Stomach smooth muscle (tissue), 2 donors: Measurements from ENCODE around the gene ATP1B2.
"Not testable (repeated sequence)": the region's sequence is repeated elsewhere in the genome, so short reads cannot be mapped to it uniquely, and the experiment has no call there.

Experiments used
- H3K27ac ChIP-seq: one replicate; pipeline ENCODE4 v1.7.0; 2013; ENCODE audit warnings: mild to moderate bottlenecking, low read length, inconsistent platforms
- H3K27me3 ChIP-seq, 2 donors: one replicate each; pipeline ENCODE4 v1.7.0; 2013; ENCODE audit warnings: low read length in 2 of 2; ENCODE audit not compliant: insufficient read depth in 2 of 2, control insufficient read depth in 1 of 2
- H3K36me3 ChIP-seq, 2 donors: one replicate each; pipeline ENCODE4 v1.7.0; 2013; ENCODE audit warnings: low read length in 2 of 2; ENCODE audit not compliant: control insufficient read depth in 2 of 2, insufficient read depth in 2 of 2
- H3K4me1 ChIP-seq: one replicate; pipeline ENCODE4 v1.7.0; 2013; ENCODE audit warnings: low read length; ENCODE audit not compliant: control insufficient read depth, insufficient read depth
- H3K4me3 ChIP-seq, 2 donors: one replicate each; pipeline ENCODE4 v1.7.0; 2013; ENCODE audit warnings: low read length in 2 of 2
- H3K9ac ChIP-seq, 2 donors: one replicate each; pipeline ENCODE4 v1.7.0; 2013; ENCODE audit warnings: low read length in 2 of 2, mild to moderate bottlenecking in 1 of 2
- H3K9me3 ChIP-seq, 2 donors: one replicate each; pipeline ENCODE4 v1.7.0; 2013; ENCODE audit warnings: low read length in 2 of 2; ENCODE audit not compliant: control insufficient read depth in 2 of 2
- donor health status: healthy.
- donor health status: Pancreatic carcinoma.

The ATP1B2 gene

DNA sequence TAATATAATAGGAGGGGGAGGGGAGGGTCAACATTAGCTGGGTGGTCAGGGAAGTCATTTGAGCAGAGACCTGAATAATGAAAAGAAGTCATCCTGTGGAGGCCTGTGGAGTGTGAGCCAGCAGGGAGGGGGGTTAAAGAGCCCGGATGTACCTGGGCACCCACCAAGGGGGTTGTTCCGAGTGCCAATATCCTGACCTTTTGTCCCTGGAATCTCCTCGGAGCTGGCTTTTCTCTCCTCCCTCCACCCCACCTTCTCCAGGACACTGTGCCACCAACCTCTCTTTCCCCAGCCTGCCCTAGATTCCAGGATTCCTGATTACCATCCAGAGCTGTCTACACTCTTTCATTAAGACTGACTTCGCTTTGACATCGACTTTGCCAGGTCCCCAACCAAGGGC is 14.6 kb upstream of the ATP1B2 start:
- no peaks in the 10 kb centered on the region for H3K36me3 ChIP-seq
- H3K9me3 ChIP-seq, result no peaks in the 10 kb centered on the region
- no peak overlapping the region for H3K4me3 ChIP-seq
- H3K4me1 ChIP-seq, result peaks cover 2% of the 10 kb centered on the region
- no peak overlapping the region for H3K9ac ChIP-seq
- H3K27ac ChIP-seq, result no peak overlapping the region
- H3K27me3 ChIP-seq, result no peaks in the 10 kb centered on the region

DNA sequence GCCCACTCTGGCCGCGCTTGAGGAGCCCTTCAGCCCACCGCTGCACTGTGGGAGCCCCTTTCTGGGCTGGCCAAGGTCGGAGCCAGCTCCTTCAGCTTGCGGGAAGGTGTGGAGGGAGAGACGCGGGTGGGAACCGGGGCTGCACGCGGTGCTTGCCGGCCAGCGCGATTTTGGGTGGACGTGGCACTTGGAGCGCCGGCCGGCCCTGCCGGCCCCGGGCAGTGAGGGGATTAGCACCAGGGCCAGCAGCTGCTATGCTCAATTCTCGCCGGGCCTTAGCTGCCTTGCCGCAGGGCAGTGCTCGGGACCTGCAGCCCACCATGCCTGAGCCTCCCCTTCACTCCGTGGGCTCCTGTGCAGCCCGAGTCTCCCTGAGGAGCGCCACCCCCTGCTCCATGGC is 9.9 kb upstream of the ATP1B2 start:
- Histone ChIP-seq H3K4me1 (no peaks in the 10 kb centered on the region), H3K27me3 (no peaks in the 10 kb centered on the region), H3K9me3 (no peaks in the 10 kb centered on the region), H3K36me3 (no peaks in the 10 kb centered on the region), H3K27ac (no peak overlapping the region), H3K4me3 (no peak overlapping the region), H3K9ac (no peak overlapping the region)

DNA sequence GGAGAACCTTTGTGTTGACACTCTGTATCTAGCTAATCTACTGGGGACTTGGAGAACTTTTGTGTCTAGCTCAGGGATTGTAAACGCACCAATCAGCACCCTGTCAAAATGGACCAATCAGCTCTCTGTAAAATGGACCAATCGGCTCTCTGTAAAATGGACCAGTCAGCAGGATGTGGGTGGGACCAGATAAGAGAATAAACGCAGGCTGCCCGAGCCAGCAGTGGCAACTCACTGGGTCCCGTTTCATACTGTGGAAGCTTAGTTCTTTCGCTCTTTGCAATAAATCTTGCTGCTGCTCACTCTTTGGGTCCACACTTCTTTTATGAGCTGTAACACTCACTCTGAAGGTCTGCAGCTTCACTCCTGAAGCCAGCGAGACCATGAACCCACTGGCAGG is 9.1 kb upstream of the ATP1B2 start:
- not testable (repeated sequence) for H3K27ac ChIP-seq, H3K4me1 ChIP-seq, H3K27me3 ChIP-seq, H3K9ac ChIP-seq, H3K9me3 ChIP-seq, H3K36me3 ChIP-seq, H3K4me3 ChIP-seq

DNA sequence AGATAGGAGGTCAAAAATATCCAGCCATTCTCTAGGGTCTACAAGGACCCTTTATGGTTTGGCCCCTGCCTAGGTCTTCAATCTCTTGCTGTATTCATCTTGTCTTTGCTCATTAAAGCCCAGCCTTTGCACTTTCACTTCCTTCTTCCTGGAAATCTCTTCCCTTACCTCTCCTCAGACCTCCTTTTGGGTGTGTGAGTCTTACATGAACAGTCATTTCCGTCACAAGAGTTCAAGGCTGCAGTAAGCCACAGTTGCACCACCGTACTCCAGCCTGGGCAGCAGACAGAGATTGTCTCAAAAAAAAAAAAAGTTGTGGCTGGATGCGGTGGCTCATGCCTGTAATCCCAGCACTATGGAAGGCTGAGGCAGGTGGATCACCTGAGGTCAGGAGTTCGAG is 6.0 kb upstream of the ATP1B2 start:
- no peaks in the 10 kb centered on the region for H3K9me3 ChIP-seq
- H3K27me3 ChIP-seq, result peaks cover 1 to 2% of the 10 kb centered on the region in 2 donors
- H3K4me3 ChIP-seq, result no peak overlapping the region

DNA sequence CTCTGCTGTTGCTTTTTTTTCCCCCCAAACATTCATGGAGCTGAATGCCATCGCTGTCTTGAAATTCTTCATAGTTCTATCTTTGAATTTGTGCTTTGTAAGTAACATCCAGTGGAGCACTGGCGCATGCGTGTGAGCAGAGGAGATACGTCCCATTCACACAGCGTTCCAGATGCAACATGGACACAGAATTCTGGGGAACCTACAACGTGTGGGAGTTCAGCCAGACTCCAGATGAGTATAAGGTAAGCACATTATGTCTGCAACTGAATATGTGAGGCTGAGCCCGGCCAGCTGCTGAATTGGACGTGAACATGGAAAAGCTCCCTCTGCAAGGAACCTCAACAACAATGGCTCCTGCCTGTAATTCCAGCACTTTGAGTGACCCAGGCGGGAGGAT is 4.3 kb upstream of the ATP1B2 start:
- H3K4me1 ChIP-seq, result peaks cover 14% of the 10 kb centered on the region
- no peak overlapping the region for H3K4me3 ChIP-seq
- H3K9ac ChIP-seq, result no peak overlapping the region
- H3K9me3 ChIP-seq, result no peaks in the 10 kb centered on the region
- H3K27ac ChIP-seq, result no peak overlapping the region
- H3K27me3 ChIP-seq, result peaks cover 9 to 13% of the 10 kb centered on the region in 2 donors
- H3K36me3 ChIP-seq, result no peaks in the 10 kb centered on the region

More for the DNA sequence above, 6.0 kb upstream of the ATP1B2 start:
- Histone ChIP-seq H3K27ac (no peak overlapping the region), H3K9ac (no peak overlapping the region), H3K4me1 (no peaks in the 10 kb centered on the region), H3K36me3 (no peaks in the 10 kb centered on the region)

DNA sequence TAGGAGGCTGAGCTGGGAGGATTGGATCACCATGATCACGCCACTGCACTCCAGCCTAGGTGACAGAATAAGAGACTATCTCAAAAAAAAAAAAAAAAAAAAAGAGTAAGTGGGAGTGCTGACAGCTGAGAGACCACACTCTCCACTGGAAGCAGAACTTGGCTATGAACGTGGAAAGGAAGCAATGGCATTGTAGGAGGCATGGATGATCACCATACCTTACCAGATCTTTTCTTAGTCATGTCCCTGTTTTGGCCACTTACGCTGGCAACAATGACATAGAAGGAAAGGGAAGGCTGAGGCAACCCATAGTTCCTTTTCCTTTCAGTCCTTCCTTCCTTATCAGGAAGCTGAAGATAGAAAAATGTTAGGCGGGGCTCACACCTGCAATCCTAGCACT is 3.7 kb upstream of the ATP1B2 start:
- peaks cover 9 to 17% of the 10 kb centered on the region in 2 donors for H3K27me3 ChIP-seq
- H3K27ac ChIP-seq, result no peak overlapping the region
- no peak overlapping the region for H3K4me3 ChIP-seq
- H3K9me3 ChIP-seq, result no peaks in the 10 kb centered on the region
- H3K36me3 ChIP-seq, result no peaks in the 10 kb centered on the region
- H3K9ac ChIP-seq, result no peak overlapping the region
- H3K4me1 ChIP-seq, result peaks cover 18% of the 10 kb centered on the region

DNA sequence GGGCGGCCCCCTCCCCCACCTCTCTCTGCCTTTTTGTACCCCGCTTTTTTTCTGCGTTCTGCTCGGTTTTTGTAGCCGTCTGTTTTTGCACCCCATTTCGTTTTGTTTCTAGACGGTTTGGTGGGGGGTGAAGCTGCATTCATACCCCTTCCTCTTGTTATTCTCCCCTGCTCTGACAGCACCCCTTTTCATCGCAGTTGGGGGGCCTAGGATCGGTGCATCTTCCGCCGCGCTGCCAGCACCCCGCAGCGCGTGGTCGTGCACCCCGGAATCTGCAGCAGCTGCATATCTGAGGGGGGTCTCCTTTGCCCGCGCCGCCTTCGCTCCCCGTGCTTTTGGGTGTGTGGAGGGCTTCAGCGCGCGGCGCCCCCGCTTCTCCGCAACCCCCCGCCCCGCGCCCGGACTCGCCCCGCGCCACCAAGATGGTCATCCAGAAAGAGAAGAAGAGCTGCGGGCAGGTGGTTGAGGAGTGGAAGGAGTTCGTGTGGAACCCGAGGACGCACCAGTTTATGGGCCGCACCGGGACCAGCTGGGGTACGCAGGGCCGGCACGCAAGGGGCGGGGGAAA is 455 bp downstream of the ATP1B2 start:
- Histone ChIP-seq H3K27me3 (peaks cover 9 to 21% of the 10 kb centered on the region in 2 donors), H3K27ac (peak overlapping the region; percentile 24), H3K4me3 (peak overlapping the region; percentile 66 to 74), H3K4me1 (peaks cover 19% of the 10 kb centered on the region), H3K9me3 (no peaks in the 10 kb centered on the region), H3K9ac (peak overlapping the region; percentile 21 to 38), H3K36me3 (no peaks in the 10 kb centered on the region)

DNA sequence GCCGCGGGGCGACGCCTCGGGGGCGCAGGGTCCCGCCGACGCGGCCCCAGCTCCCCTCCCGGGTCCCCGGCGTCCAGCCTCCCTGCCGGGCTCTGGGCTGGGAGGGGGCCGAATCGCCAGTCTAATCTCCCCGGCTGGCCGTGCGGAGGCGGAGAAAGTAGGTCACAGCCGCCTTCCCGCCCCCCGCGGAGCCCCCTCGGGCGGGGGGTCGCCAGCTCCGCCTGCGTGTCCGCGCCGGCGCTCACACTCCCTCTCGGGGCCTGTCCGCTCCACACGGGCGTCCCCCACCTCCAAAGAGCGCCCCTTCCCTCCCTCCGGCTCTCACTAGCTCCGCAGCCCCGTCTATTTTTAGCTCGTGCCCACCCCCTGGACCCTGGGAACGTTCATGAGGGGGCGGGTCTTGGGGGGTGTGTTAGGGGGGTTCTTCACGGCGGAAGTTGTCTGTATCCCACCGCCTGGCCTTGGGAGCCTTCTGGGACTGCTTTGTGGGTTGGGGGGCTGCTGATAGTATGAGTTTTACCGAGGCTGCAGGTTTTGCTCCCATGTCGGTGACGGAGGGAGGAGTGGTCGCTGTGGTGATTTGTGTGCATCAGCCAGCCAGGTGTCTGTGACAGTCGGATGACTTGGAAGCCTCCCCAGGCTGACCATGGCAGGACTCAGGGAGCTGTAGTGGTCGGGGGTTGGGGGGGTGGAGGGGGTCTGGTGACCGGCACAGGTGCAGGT is 1.1 kb downstream of the ATP1B2 start:
- H3K9ac ChIP-seq, result peak overlapping the region; percentile 21 to 32
- H3K27me3 ChIP-seq, result peaks cover 9 to 21% of the 10 kb centered on the region in 2 donors
- H3K27ac ChIP-seq, result peak overlapping the region; percentile 24
- no peaks in the 10 kb centered on the region for H3K36me3 ChIP-seq
- H3K4me1 ChIP-seq, result peaks cover 23% of the 10 kb centered on the region
- H3K9me3 ChIP-seq, result no peaks in the 10 kb centered on the region
- H3K4me3 ChIP-seq, result peak overlapping the region; percentile 66 to 74

DNA sequence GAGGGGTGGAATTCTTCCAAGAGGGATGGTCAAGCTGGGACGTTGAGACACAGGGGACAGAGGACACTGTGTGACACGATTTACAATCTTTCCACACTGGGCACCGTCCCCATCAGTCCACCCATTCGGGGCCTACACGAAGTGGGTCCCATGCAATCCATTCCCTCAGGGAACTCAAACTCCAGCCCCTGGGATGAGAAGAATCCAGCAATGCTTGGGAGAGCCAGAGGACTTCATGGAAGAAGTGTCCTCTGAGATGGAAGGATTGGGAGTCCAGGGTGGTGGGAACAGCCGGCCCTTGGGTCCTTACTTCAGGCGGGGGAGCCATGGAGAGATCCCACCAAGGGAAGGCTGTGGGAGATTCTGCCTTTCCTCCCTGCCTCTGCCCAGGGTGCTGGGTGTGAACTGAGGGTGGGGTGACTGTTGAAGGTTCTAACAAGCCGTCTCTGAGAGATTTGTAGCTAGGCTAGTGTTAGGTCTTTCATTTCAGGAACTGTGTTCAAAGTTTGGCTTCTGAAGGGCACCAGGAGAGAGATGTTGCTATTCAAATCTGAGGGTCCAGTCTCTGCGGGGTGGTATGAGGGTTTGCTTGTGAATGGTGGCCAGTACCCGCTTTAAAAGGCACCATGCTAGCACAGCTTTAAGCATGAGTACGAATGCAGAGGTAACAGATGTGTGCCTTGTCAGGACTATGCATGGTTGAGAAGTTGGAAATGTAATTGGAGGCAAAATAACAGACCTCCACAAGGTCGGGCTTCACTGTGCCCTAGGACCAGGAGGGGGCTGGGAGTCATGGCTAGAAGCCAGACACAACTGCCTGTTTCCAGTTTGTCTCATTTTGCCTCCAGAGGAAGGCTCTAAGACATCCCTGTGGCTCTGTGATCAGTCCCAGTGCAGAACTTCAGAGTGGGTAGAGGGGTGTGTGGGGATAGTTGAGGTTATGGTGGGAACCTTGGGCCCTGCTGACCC is 1.9 kb downstream of the ATP1B2 start:
- no peak overlapping the region for H3K4me3 ChIP-seq
- H3K9ac ChIP-seq, result no peak overlapping the region
- peaks cover 9 to 21% of the 10 kb centered on the region in 2 donors for H3K27me3 ChIP-seq
- H3K27ac ChIP-seq, result no peak overlapping the region
- no peaks in the 10 kb centered on the region for H3K36me3 ChIP-seq
- H3K9me3 ChIP-seq, result no peaks in the 10 kb centered on the region
- peaks cover 29% of the 10 kb centered on the region for H3K4me1 ChIP-seq

DNA sequence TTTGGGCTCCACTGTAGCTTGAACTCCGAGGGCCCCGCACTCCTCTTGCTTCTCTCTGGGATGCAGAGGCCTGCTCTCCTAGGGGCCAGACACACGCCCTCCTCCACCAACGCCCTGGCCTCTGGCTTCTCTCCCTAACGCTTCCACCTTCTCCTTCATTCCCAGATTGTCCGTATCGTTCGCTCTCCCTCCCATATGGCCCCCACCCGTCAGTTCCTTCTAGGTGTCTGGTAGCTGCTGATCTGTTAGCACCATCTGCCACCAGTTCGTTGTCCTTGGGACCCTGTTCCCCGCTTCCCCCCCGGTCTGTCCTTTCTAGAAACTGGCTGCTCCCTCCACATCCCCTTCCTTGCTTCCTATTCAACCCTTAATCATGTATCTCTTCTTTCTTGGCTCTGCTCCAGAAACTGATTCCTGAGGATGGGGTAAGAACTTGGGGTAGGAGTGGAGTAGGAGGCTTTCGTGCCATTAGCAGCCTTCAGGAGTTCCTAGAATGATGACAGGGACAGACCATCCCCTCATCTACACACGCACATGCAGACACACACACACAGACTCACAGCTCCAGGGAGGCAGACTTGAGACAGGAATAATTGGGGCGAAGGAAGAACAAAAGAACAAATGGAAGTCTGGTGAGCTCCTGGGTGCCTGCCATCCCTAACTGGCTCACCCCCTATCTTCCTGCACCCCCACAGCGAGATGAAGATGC is 4.3 kb downstream of the ATP1B2 start:
- H3K4me1 ChIP-seq, result peaks cover 30% of the 10 kb centered on the region
- H3K9me3 ChIP-seq, result no peaks in the 10 kb centered on the region
- H3K27me3 ChIP-seq, result peaks cover 5 to 18% of the 10 kb centered on the region in 2 donors
- H3K4me3 ChIP-seq, result no peak overlapping the region
- H3K27ac ChIP-seq, result no peak overlapping the region
- H3K36me3 ChIP-seq, result no peaks in the 10 kb centered on the region
- H3K9ac ChIP-seq, result no peak overlapping the region
